Thyroid gland (tissue), 4 donors: ENCODE measurements around the gene NR1H3. TPM values are rescaled to one million over a fixed set of nuclear protein-coding genes. Genes with fewer than 3 reads are reported as not detected.
A peak's percentile ranks its signal among the peaks of the same experiment; 100 is the strongest.

Source experiments
- DNase-seq, 2 donors: peaks; one replicate each; pipeline ENCODE4 v3.0.0-alpha.2; 2019
- H3K27ac ChIP-seq, 3 donors: fragments of 200-600 bp; sonication (generic); 1 replicate in 2 of 3; 2 replicates in 1 of 3; pipeline ENCODE4 v1.5.1; 2016 to 2019; ENCODE audit warnings: mild to moderate bottlenecking in 1 of 3, moderate library complexity in 1 of 3
- H3K27me3 ChIP-seq: fragments of 200-600 bp; sonication (generic); one replicate; pipeline ENCODE4 v1.5.1; 2019
- H3K36me3 ChIP-seq, 2 donors: fragments of 200-600 bp; sonication (generic); one replicate each; pipeline ENCODE4 v1.5.1; 2016 to 2019
- H3K4me1 ChIP-seq, 2 donors: fragments of 200-600 bp; sonication (generic); one replicate each; pipeline ENCODE4 v1.5.1; 2017 to 2019
- H3K4me3 ChIP-seq, 3 donors: fragments of 200-600 bp; sonication (generic); replicated peaks in 1 of 3; 1 replicate in 2 of 3; 2 replicates in 1 of 3; pipeline ENCODE4 v1.5.1; 2016; ENCODE audit warnings: mild to moderate bottlenecking in 1 of 3
- H3K9me3 ChIP-seq: fragments of 200-600 bp; sonication (generic); one replicate; pipeline ENCODE4 v1.5.1; 2017
- POLR2A ChIP-seq, 2 donors: fragments of 450-650 bp; IDR thresholded peaks; one replicate each; pipeline ENCODE4 v1.6.1; 2017; ENCODE audit warnings: antibody characterized with exemption in 2 of 2, mild to moderate bottlenecking in 2 of 2, moderate library complexity in 1 of 2
- WGBS, 2 donors: methylation state at CpG; one replicate each; pipeline ENCODE4 v1.1.5; 2017; 5-methylcytosine and 5-hydroxymethylcytosine counted together
- intact Hi-C: fragments of 100-400 bp; cut with DNase I; formaldehyde crosslinking; loops from one replicate; pipeline ENCODE4 v1.15.1; 2023
- total RNA-seq, 4 donors: library from RNA; depleted of rRNA; stranded (reverse); fragments of >200 nt; gene quantifications; one replicate each; pipeline ENCODE4 v1.2.3, GENCODE V29; 2016
- TF ChIP-seq, protein P1 (sequence below), 6 experiments: fragments of 200-600 bp in 3 of 6; fragments of 450-650 bp in 3 of 6; sonication (generic) in 3 of 6; IDR thresholded peaks; one replicate each; pipeline ENCODE4 v1.5.1; 2016 to 2019; ENCODE audit warnings: antibody characterized with exemption in 6 of 6, mild to moderate bottlenecking in 2 of 6, inconsistent platforms in 1 of 6, moderate library complexity in 1 of 6

Gene NR1H3
- total RNA-seq, 4 donors from 2014 or later = 27.5 to 58.3 (median 42.5) TPM

DNA sequence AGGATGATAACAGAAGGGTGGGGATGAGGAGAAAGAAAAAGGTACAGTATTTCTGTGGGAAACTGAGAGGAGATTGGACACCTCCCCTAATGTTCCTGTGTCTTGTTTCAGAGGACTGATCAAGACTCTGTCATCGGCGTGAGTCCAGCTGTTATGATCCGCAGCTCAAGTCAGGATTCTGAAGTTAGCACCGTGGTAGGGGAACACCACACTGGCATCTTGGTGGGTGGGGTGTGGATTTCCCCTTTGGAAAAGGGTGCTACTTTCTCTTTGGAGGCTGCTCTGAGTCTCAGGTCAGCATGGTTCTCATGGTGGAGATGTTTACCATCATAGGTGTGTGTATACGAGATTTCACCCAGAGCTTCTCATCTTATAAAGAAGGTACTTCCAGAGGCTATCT is 37.6 kb downstream of the NR1H3 start:
- no peak for DNase-seq
- no peaks in the 10 kb centered on the region for H3K9me3 ChIP-seq
- no peak overlapping the region for H3K27ac ChIP-seq
- no peaks in the 10 kb centered on the region for H3K27me3 ChIP-seq
- intact Hi-C loops = no loop called here
- no peaks in the 10 kb centered on the region for H3K4me1 ChIP-seq
- TF ChIP-seq POLR2A (IDR thresholded peaks at IDR 0.05) = no peak
- TF ChIP-seq, protein P1, sequence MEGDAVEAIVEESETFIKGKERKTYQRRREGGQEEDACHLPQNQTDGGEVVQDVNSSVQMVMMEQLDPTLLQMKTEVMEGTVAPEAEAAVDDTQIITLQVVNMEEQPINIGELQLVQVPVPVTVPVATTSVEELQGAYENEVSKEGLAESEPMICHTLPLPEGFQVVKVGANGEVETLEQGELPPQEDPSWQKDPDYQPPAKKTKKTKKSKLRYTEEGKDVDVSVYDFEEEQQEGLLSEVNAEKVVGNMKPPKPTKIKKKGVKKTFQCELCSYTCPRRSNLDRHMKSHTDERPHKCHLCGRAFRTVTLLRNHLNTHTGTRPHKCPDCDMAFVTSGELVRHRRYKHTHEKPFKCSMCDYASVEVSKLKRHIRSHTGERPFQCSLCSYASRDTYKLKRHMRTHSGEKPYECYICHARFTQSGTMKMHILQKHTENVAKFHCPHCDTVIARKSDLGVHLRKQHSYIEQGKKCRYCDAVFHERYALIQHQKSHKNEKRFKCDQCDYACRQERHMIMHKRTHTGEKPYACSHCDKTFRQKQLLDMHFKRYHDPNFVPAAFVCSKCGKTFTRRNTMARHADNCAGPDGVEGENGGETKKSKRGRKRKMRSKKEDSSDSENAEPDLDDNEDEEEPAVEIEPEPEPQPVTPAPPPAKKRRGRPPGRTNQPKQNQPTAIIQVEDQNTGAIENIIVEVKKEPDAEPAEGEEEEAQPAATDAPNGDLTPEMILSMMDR (IDR thresholded peaks at IDR 0.05) = no peak
- 94 to 97% methylated on average over 5 of the region's 5 CpGs for WGBS, 2 donors
- H3K36me3 ChIP-seq = peaks cover 50 to 65% of the 10 kb centered on the region in 2 donors
- no peak overlapping the region for H3K4me3 ChIP-seq

DNA sequence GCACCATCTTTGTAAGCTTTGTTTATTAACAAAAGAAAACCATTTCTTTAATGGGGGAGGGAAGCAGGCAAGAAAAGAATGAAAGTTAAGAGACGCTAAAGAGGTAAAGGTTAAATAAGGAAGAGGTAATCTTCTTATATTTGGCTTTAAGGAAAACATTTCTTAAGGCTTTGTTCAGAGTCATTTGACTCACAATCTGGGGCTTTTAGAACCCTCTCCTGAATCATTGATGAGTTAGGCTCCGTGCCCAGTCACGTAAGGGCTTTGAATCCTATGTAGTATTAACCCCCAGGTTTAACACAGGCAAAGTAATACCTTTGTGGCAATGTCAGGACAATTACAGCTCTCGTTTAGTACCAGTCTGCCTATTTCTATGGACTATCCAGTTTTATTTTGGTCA is 38.2 kb downstream of the NR1H3 start:
- Histone ChIP-seq H3K27ac (no peak overlapping the region), H3K36me3 (peaks cover 43 to 61% of the 10 kb centered on the region in 2 donors), H3K9me3 (no peaks in the 10 kb centered on the region), H3K4me3 (no peak overlapping the region), H3K4me1 (no peaks in the 10 kb centered on the region), H3K27me3 (no peaks in the 10 kb centered on the region)
- TF ChIP-seq, protein P1 (IDR thresholded peaks at IDR 0.05) = no peak
- no peak for TF ChIP-seq POLR2A (IDR thresholded peaks at IDR 0.05)
- 93% methylated on average over 4 of the region's 4 CpGs for WGBS, 2 donors
- intact Hi-C loops = no loop called here
- no peak for DNase-seq

GRCh38 chr11:47299078-47299477 is 41.3 kb downstream of the NR1H3 start:
- Histone ChIP-seq H3K9me3 (no peaks in the 10 kb centered on the region), H3K27ac (no peak overlapping the region), H3K36me3 (peaks cover 44 to 50% of the 10 kb centered on the region in 2 donors), H3K4me3 (no peak overlapping the region), H3K27me3 (no peaks in the 10 kb centered on the region), H3K4me1 (no peaks in the 10 kb centered on the region)
- TF ChIP-seq, protein P1 (IDR thresholded peaks at IDR 0.05) = no peak
- TF ChIP-seq POLR2A (IDR thresholded peaks at IDR 0.05) = no peak
- DNase-seq = no peak
- intact Hi-C loops = no loop called here
- 98 to 99% methylated on average over 3 of the region's 3 CpGs for WGBS, 2 donors

GRCh38 chr11:47302853-47303252 is 45.1 kb downstream of the NR1H3 start:
- Histone ChIP-seq H3K27ac (no peak overlapping the region), H3K4me3 (no peak overlapping the region), H3K36me3 (peaks cover 33 to 36% of the 10 kb centered on the region in 2 donors), H3K9me3 (no peaks in the 10 kb centered on the region), H3K27me3 (no peaks in the 10 kb centered on the region), H3K4me1 (peaks cover 7 to 16% of the 10 kb centered on the region in 2 donors)
- WGBS, 2 donors = 98% methylated on average over 1 of the region's 1 CpG
- TF ChIP-seq, protein P1 (IDR thresholded peaks at IDR 0.05) = no peak
- no peak for TF ChIP-seq POLR2A (IDR thresholded peaks at IDR 0.05)
- intact Hi-C loops = no loop called here
- DNase-seq = no peak

DNA sequence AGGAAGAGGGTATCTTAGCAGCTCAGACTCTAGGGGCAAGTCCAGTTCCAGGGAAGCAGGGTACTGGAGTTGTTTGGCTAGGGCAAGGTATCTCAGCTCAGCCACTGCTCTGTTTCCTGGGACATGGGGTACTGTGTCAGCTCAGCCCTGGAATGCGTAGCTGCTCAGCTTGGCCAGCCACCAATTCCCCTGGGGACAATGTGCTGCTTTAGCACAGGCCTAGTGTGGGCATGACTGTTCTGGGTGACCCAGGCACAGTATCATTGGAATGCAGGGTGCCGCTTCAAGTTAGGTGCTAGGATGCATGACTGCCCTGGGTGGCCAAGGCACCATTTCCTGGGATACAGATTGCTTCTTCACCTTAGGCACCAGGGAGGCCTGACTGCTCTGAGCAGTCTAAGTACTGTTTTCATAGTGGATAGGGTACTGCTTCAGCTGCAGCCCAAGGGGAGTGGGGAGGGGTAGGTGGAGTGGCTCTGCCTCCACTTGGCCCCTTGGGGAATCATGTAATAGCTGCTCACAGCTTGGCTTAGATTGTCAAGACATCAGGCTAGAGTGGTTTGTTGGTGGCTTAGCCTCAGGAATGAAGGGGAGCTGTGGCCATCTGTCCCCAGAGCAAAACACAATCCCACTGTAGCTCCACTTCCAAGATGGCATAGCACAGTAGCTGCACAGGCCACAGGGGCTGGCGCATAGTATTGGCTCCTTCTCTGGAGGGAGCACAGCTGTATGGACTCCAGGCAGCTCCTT is 48.1 kb downstream of the NR1H3 start:
- WGBS, 2 donors = 50 to 56% methylated on average over 2 of the region's 3 CpGs
- peaks cover 7 to 16% of the 10 kb centered on the region in 2 donors for H3K4me1 ChIP-seq
- H3K4me3 ChIP-seq = no peak overlapping the region
- peaks cover 45 to 46% of the 10 kb centered on the region in 2 donors for H3K36me3 ChIP-seq
- TF ChIP-seq, protein P1 (IDR thresholded peaks at IDR 0.05) = no peak
- no peak for TF ChIP-seq POLR2A (IDR thresholded peaks at IDR 0.05)
- DNase-seq = peak; percentile 96 to 97
- intact Hi-C loops = no loop called here
- no peaks in the 10 kb centered on the region for H3K9me3 ChIP-seq
- H3K27me3 ChIP-seq = no peaks in the 10 kb centered on the region
- H3K27ac ChIP-seq = peak overlapping the region; percentile 57 to 84 (median 75)
